Measurements from ENCODE around the gene RNU6-9.
A peak's percentile ranks its signal among the peaks of the same experiment; 100 is the strongest.

RNU6-9 gene

DNA sequence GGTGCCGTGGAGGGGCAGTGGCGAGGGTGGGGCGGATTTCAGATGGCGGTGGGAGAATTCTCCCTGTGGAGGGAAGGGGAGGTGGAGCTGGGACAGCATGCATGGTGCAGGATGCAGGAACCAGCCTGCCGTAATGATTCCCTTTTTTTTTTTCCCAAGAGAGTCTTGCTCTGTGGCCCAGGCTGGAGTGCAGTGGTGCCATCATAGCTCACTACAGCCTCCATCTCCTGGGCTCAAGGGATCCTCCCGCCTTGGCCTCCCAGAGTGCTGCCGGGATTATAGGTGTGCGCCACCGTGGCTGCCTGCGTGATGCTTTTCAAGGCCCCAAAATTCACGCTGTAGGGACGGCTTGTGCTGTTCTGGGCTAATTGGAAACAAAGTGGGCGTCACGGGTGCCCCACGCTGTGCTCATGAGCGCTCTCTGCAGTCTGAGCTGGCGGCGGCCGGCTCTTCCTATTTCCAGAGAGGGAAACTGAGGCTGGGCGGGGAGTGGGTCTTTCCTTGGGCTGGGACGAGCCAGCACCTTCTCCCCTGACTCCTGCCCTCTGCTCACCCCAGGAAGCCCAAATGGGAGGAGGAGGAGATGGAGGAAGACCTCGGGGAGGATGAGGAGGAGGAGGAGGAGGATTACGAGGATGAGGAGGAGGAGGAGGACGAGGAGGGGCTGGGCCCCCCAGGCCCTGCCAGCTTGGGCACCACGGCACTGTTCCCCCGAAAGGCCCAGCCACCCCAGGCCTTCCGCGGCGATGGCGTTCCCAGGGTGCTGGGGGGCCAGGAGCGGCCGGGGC is 38.8 kb downstream of the RNU6-9 start:
- Histone ChIP-seq H3K9me3 (no peaks in the 10 kb centered on the region), H3K27me3 (no peaks in the 10 kb centered on the region), H3K36me3 (peaks cover 67% of the 10 kb centered on the region), H3K4me3 (ENCODE audit: low read depth in 1 of 2, low read length in 1 of 2) (peak overlapping the region; percentile 52 to 60), H3K27ac (peak overlapping the region; percentile 82), H3K4me1 (ENCODE audit: control insufficient read depth in 1 of 2, insufficient read depth in 1 of 2, low read depth in 1 of 2, low read length in 1 of 2) (peaks cover 68 to 88% of the 10 kb centered on the region in 2 experiments)
- TF ChIP-seq, protein P1, sequence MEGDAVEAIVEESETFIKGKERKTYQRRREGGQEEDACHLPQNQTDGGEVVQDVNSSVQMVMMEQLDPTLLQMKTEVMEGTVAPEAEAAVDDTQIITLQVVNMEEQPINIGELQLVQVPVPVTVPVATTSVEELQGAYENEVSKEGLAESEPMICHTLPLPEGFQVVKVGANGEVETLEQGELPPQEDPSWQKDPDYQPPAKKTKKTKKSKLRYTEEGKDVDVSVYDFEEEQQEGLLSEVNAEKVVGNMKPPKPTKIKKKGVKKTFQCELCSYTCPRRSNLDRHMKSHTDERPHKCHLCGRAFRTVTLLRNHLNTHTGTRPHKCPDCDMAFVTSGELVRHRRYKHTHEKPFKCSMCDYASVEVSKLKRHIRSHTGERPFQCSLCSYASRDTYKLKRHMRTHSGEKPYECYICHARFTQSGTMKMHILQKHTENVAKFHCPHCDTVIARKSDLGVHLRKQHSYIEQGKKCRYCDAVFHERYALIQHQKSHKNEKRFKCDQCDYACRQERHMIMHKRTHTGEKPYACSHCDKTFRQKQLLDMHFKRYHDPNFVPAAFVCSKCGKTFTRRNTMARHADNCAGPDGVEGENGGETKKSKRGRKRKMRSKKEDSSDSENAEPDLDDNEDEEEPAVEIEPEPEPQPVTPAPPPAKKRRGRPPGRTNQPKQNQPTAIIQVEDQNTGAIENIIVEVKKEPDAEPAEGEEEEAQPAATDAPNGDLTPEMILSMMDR (IDR thresholded peaks at IDR 0.05), result no peak

GRCh38 chr19:932648-933552 is 39.6 kb downstream of the RNU6-9 start:
- Histone ChIP-seq H3K9me3 (no peaks in the 10 kb centered on the region), H3K4me1 (ENCODE audit: control insufficient read depth in 1 of 2, insufficient read depth in 1 of 2, low read depth in 1 of 2, low read length in 1 of 2) (peaks cover 68 to 83% of the 10 kb centered on the region in 2 experiments), H3K4me3 (ENCODE audit: low read depth in 1 of 2, low read length in 1 of 2) (peak overlapping the region; percentile 52 to 60), H3K27me3 (no peaks in the 10 kb centered on the region), H3K36me3 (peaks cover 72% of the 10 kb centered on the region), H3K27ac (peak overlapping the region; percentile 82)
- TF ChIP-seq, protein P1 (IDR thresholded peaks at IDR 0.05), result no peak

GRCh38 chr19:933553-933882 is 40.2 kb downstream of the RNU6-9 start:
- peaks cover 78% of the 10 kb centered on the region for H3K36me3 ChIP-seq

GRCh38 chr19:934197-934840 is 41.0 kb downstream of the RNU6-9 start:
- Histone ChIP-seq H3K4me3 (ENCODE audit: low read depth in 1 of 2, low read length in 1 of 2) (peak overlapping the region; percentile 24 to 33), H3K27me3 (no peaks in the 10 kb centered on the region), H3K27ac (peak overlapping the region; percentile 82), H3K36me3 (peaks cover 77% of the 10 kb centered on the region), H3K4me1 (ENCODE audit: control insufficient read depth in 1 of 2, insufficient read depth in 1 of 2, low read depth in 1 of 2, low read length in 1 of 2) (peaks cover 65 to 79% of the 10 kb centered on the region in 2 experiments), H3K9me3 (no peaks in the 10 kb centered on the region)
- TF ChIP-seq, protein P1 (IDR thresholded peaks at IDR 0.05), result no peak

More at GRCh38 chr19:933553-933882, 40.2 kb downstream of the RNU6-9 start:
- Histone ChIP-seq H3K9me3 (no peaks in the 10 kb centered on the region), H3K4me1 (ENCODE audit: control insufficient read depth in 1 of 2, insufficient read depth in 1 of 2, low read depth in 1 of 2, low read length in 1 of 2) (peaks cover 68 to 83% of the 10 kb centered on the region in 2 experiments), H3K4me3 (ENCODE audit: low read depth in 1 of 2, low read length in 1 of 2) (peak overlapping the region; percentile 52 to 60), H3K27ac (peak overlapping the region; percentile 82), H3K27me3 (no peaks in the 10 kb centered on the region)
- TF ChIP-seq, protein P1 (IDR thresholded peaks at IDR 0.05), result no peak

GRCh38 chr19:934865-935479 is 41.7 kb downstream of the RNU6-9 start:
- H3K4me3 ChIP-seq (ENCODE audit: low read depth in 1 of 2, low read length in 1 of 2), result peak overlapping the region; percentile 24 to 33
- TF ChIP-seq, protein P1 (IDR thresholded peaks at IDR 0.05), result no peak
- no peaks in the 10 kb centered on the region for H3K9me3 ChIP-seq
- H3K36me3 ChIP-seq, result peaks cover 77% of the 10 kb centered on the region
- H3K27me3 ChIP-seq, result no peaks in the 10 kb centered on the region
- peaks cover 61 to 76% of the 10 kb centered on the region in 2 experiments for H3K4me1 ChIP-seq (ENCODE audit: control insufficient read depth in 1 of 2, insufficient read depth in 1 of 2, low read depth in 1 of 2, low read length in 1 of 2)
- H3K27ac ChIP-seq, result peak overlapping the region; percentile 82

All from neutrophil (primary cell).